GM19468 (cell line): ENCODE data around the gene FRS3.
A peak's percentile ranks its signal among the peaks of the same experiment; 100 is the strongest.
"Not testable (repeated sequence)": the region's sequence is repeated elsewhere in the genome, so short reads cannot be mapped to it uniquely, and the experiment has no call there.

Experiments
- ATAC-seq: cut with Tn5 transposase; IDR thresholded peaks from one replicate; pipeline ENCODE4 v1.9.1; 2021; ENCODE audit warnings: mild to moderate bottlenecking, moderate library complexity, moderate number of reproducible peaks; ENCODE audit not compliant: unreplicated experiment; ENCODE audit errors: extremely low read depth

FRS3 gene

GRCh38 chr6:41779788-41780550 lies at the start of gene FRS3:
Gene FRS3 (minus strand): TSS chr6:41779900. CDS start chr6:41776987, 2,913 bp downstream.
- peak; percentile 96 for ATAC-seq

- ATAC-seq, result no peak
These were observed 46.8 kb upstream of the FRS3 start for GRCh38 chr6:41826343-41827022.

- ATAC-seq, result no peak
These were observed 45.2 kb upstream of the FRS3 start for GRCh38 chr6:41824571-41825569.

- no peak for ATAC-seq
These were observed 43.5 kb upstream of the FRS3 start for GRCh38 chr6:41823178-41823577.

- ATAC-seq, result no peak
These were observed 42.3 kb upstream of the FRS3 start for GRCh38 chr6:41822021-41822420.

- no peak for ATAC-seq
These were observed 41.6 kb upstream of the FRS3 start for GRCh38 chr6:41821266-41821665.

- no peak for ATAC-seq
These were observed 38.8 kb upstream of the FRS3 start for GRCh38 chr6:41818271-41819054.

GRCh38 chr6:41815587-41815986 lies 35.9 kb upstream of the FRS3 start:
- no peak for ATAC-seq

- no peak for ATAC-seq
These were observed 34.9 kb upstream of the FRS3 start for GRCh38 chr6:41814629-41815028.

- ATAC-seq, result no peak
These were observed 34.3 kb upstream of the FRS3 start for GRCh38 chr6:41813956-41814355.

- no peak for ATAC-seq
These were observed 33.8 kb upstream of the FRS3 start for GRCh38 chr6:41813469-41813868.

GRCh38 chr6:41811946-41812345 lies 32.2 kb upstream of the FRS3 start:
- ATAC-seq, result not testable (repeated sequence)

GRCh38 chr6:41811095-41811494 lies 31.4 kb upstream of the FRS3 start:
- no peak for ATAC-seq

- no peak for ATAC-seq
These were observed 26.4 kb upstream of the FRS3 start for GRCh38 chr6:41805830-41806774.

- no peak for ATAC-seq
These were observed 21.7 kb upstream of the FRS3 start for GRCh38 chr6:41801380-41801779.

- no peak for ATAC-seq
These were observed 19.8 kb upstream of the FRS3 start for GRCh38 chr6:41799559-41799911.

- no peak for ATAC-seq
These were observed 19.3 kb upstream of the FRS3 start for GRCh38 chr6:41798901-41799558.

- ATAC-seq, result no peak
These were observed 16.8 kb upstream of the FRS3 start for GRCh38 chr6:41796474-41796873.
